Astrocyte (in vitro differentiated cells and primary cell): Measurements from ENCODE around the gene USH1C. TPM values are rescaled to one million over a fixed set of nuclear protein-coding genes. Genes with fewer than 3 reads are reported as not detected.

Source experiments
- DNase-seq: peaks from one replicate; pipeline ENCODE4 v3.0.0-alpha.2; 2010; ENCODE audit warnings: low read depth
- FAIRE-seq: peaks from 2 replicates; lab custom pipeline; 2011; peaks lifted over from hg19 to GRCh38; lab: Jason Lieb, UNC
- H2AFZ ChIP-seq: 2 replicates; pipeline ENCODE4 v1.6.0; 2012; ENCODE audit warnings: low read depth, low read length, inconsistent platforms
- H3K27ac ChIP-seq: 2 replicates; pipeline ENCODE4 v1.5.1; 2011; ENCODE audit warnings: low read depth, low read length, inconsistent platforms
- H3K27me3 ChIP-seq: 2 replicates; pipeline ENCODE4 v1.6.0; 2011; ENCODE audit warnings: low read length, inconsistent platforms; ENCODE audit not compliant: insufficient read depth
- H3K36me3 ChIP-seq: 2 replicates; pipeline ENCODE4 v1.5.1; 2011; ENCODE audit warnings: low read length, inconsistent platforms; ENCODE audit not compliant: insufficient read depth
- H3K4me1 ChIP-seq: 2 replicates; pipeline ENCODE4 v1.5.1; 2011; ENCODE audit warnings: low read length, inconsistent platforms; ENCODE audit not compliant: insufficient read depth
- H3K4me2 ChIP-seq: 2 replicates; pipeline ENCODE4 v1.6.0; 2012; ENCODE audit warnings: low read length, inconsistent platforms
- H3K4me3 ChIP-seq: 2 replicates; pipeline ENCODE4 v1.5.1; 2011; ENCODE audit warnings: low read depth, mild to moderate bottlenecking, low read length, inconsistent platforms; ENCODE audit not compliant: insufficient read depth
- H3K79me2 ChIP-seq: 2 replicates; pipeline ENCODE4 v1.6.0; 2012; ENCODE audit warnings: mild to moderate bottlenecking, low read length, inconsistent platforms; ENCODE audit not compliant: insufficient read depth
- H3K9ac ChIP-seq: 2 replicates; pipeline ENCODE4 v1.6.0; 2012; ENCODE audit warnings: mild to moderate bottlenecking, low read length, inconsistent platforms
- H3K9me3 ChIP-seq: 2 replicates; pipeline ENCODE4 v1.5.1; 2012; ENCODE audit warnings: low read depth, mild to moderate bottlenecking, low read length, inconsistent platforms; ENCODE audit not compliant: insufficient read depth
- H4K20me1 ChIP-seq: 2 replicates; pipeline ENCODE4 v1.6.0; 2012; ENCODE audit warnings: low read length, inconsistent platforms; ENCODE audit not compliant: insufficient read depth
- H3K27ac Mint-ChIP-seq: one replicate; pipeline ENCODE4 v1.8.0; 2021; ENCODE audit warnings: mild to moderate bottlenecking, mixed read lengths; ENCODE audit not compliant: unreplicated experiment
- H3K27me3 Mint-ChIP-seq: one replicate; pipeline ENCODE4 v1.8.0; 2021; ENCODE audit warnings: low read depth, mixed read lengths; ENCODE audit not compliant: unreplicated experiment
- H3K36me3 Mint-ChIP-seq: one replicate; pipeline ENCODE4 v1.8.0; 2021; ENCODE audit warnings: low read depth, mixed read lengths; ENCODE audit not compliant: unreplicated experiment
- H3K4me1 Mint-ChIP-seq: one replicate; pipeline ENCODE4 v1.8.0; 2021; ENCODE audit warnings: low read depth, mixed read lengths; ENCODE audit not compliant: unreplicated experiment
- H3K4me3 Mint-ChIP-seq: one replicate; pipeline ENCODE4 v1.8.0; 2021; ENCODE audit warnings: mild to moderate bottlenecking, moderate library complexity, mixed read lengths; ENCODE audit not compliant: unreplicated experiment
- H3K9me3 Mint-ChIP-seq: one replicate; pipeline ENCODE4 v1.8.0; 2021; ENCODE audit warnings: mild to moderate bottlenecking, mixed read lengths; ENCODE audit not compliant: unreplicated experiment
- CTCF ChIP-seq: IDR thresholded peaks from 2 replicates; pipeline ENCODE4 v1.5.1; 2011; ENCODE audit warnings: low read depth, mild to moderate bottlenecking, inconsistent platforms, low read length, moderate library complexity; ENCODE audit not compliant: insufficient read depth
- EZH2 ChIP-seq: IDR thresholded peaks from 2 replicates; pipeline ENCODE4 v1.6.1; 2012; ENCODE audit warnings: mild to moderate bottlenecking, low read length, inconsistent platforms; ENCODE audit not compliant: insufficient read depth
- total RNA-seq: library from RNA; stranded (reverse); gene quantifications from 2 replicates; pipeline ENCODE4 v1.2.1, GENCODE V29; 2021

Gene USH1C
- total RNA-seq, 1 donor from 2014 or later: not detected

- Histone ChIP-seq H3K4me2 (no peak overlapping the region), H4K20me1 (no peaks in the 10 kb centered on the region), H3K27ac (no peak overlapping the region), H3K9me3 (no peaks in the 10 kb centered on the region), H3K36me3 (no peaks in the 10 kb centered on the region), H3K27me3 (no peaks in the 10 kb centered on the region), H3K79me2 (no peaks in the 10 kb centered on the region), H3K4me3 (no peak overlapping the region), H3K4me1 (no peaks in the 10 kb centered on the region), H3K9ac (no peak overlapping the region), H2AFZ (no peak overlapping the region)
- no peak overlapping the region for H3K27ac Mint-ChIP-seq
- DNase-seq (no peak), FAIRE-seq (no peak)
- no peak overlapping the region for H3K4me3 Mint-ChIP-seq
- TF ChIP-seq CTCF (no peak), EZH2 (no peak)
- H3K4me1 Mint-ChIP-seq: no peaks in the 10 kb centered on the region
- H3K9me3 Mint-ChIP-seq: no peaks in the 10 kb centered on the region
- H3K27me3 Mint-ChIP-seq: peaks cover 42% of the 10 kb centered on the region
- H3K36me3 Mint-ChIP-seq: no peaks in the 10 kb centered on the region
These were observed 28.1 kb upstream of the USH1C start for GRCh38 chr11:17572359-17572690.

- Histone ChIP-seq H3K36me3 (no peaks in the 10 kb centered on the region), H3K27me3 (no peaks in the 10 kb centered on the region), H3K4me1 (no peaks in the 10 kb centered on the region), H3K4me2 (no peak overlapping the region), H4K20me1 (no peaks in the 10 kb centered on the region), H3K27ac (no peak overlapping the region), H3K79me2 (no peaks in the 10 kb centered on the region), H2AFZ (no peak overlapping the region), H3K9ac (no peak overlapping the region), H3K9me3 (no peaks in the 10 kb centered on the region), H3K4me3 (no peak overlapping the region)
- Mint-ChIP-seq H3K27ac (no peak overlapping the region), H3K27me3 (peaks cover 37% of the 10 kb centered on the region), H3K4me1 (no peaks in the 10 kb centered on the region), H3K36me3 (no peaks in the 10 kb centered on the region), H3K9me3 (no peaks in the 10 kb centered on the region), H3K4me3 (no peak overlapping the region)
- TF ChIP-seq CTCF: no peak
- TF ChIP-seq EZH2: no peak
- FAIRE-seq: no peak
- no peak for DNase-seq
These were observed 27.5 kb upstream of the USH1C start for GRCh38 chr11:17571431-17572358.

GRCh38 chr11:17570034-17570433, 25.8 kb upstream of the USH1C start:
- peaks cover 24% of the 10 kb centered on the region for H3K27me3 Mint-ChIP-seq
- Histone ChIP-seq H3K27ac (no peak overlapping the region), H3K79me2 (no peaks in the 10 kb centered on the region), H3K4me1 (no peaks in the 10 kb centered on the region), H3K9me3 (no peaks in the 10 kb centered on the region), H3K4me2 (no peak overlapping the region), H3K9ac (no peak overlapping the region), H3K27me3 (peaks cover 2% of the 10 kb centered on the region), H4K20me1 (no peaks in the 10 kb centered on the region), H3K36me3 (no peaks in the 10 kb centered on the region), H3K4me3 (no peak overlapping the region), H2AFZ (no peak overlapping the region)
- FAIRE-seq: no peak
- H3K9me3 Mint-ChIP-seq: no peaks in the 10 kb centered on the region
- no peak for TF ChIP-seq CTCF
- TF ChIP-seq EZH2: no peak
- no peak overlapping the region for H3K27ac Mint-ChIP-seq
- DNase-seq: no peak
- no peaks in the 10 kb centered on the region for H3K36me3 Mint-ChIP-seq
- no peaks in the 10 kb centered on the region for H3K4me1 Mint-ChIP-seq
- no peak overlapping the region for H3K4me3 Mint-ChIP-seq
